Transverse colon (tissue), 3 donors: ENCODE results near the gene NBAS.

Experiments
- EP300 ChIP-seq: sonication (generic); formaldehyde crosslinking; IDR thresholded peaks from one replicate; pipeline ENCODE4 v1.6.1; 2017; ENCODE audit warnings: antibody characterized with exemption, low read depth
- POLR2A ChIP-seq: fragments of 450-650 bp; IDR thresholded peaks from one replicate; pipeline ENCODE4 v1.6.1; 2016; ENCODE audit warnings: antibody characterized with exemption, mild to moderate bottlenecking, moderate library complexity
- TF ChIP-seq, protein P1 (sequence below), 5 experiments: fragments of 200-600 bp in 3 of 5; fragments of 450-650 bp in 2 of 5; sonication (generic) in 3 of 5; IDR thresholded peaks; 1 replicate in 2 of 5; 2 replicates in 3 of 5; pipeline ENCODE4 v1.5.1; 2016 to 2017; ENCODE audit warnings: antibody characterized with exemption in 5 of 5, inconsistent platforms in 3 of 5, mild to moderate bottlenecking in 2 of 5, moderate library complexity in 1 of 5

DNA sequence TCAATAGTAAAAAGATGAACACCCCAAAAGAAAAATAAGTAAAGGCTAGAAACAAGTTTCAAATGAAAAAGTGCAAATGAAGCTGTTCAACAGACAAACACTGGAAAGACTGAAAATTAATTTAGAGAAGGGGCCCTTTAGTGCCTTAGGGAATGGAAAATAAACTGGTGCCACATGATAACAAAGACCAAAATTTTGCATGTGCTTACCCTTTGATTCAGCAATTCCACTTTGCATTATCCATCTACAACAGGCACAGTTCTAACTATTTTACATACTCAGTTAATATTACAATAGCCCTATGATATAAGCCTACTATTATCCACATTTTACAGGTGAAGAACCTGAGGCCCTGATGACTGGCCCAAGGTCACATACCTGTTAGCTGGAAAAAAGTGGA lies 183.9 kb downstream of the NBAS start:
- TF ChIP-seq POLR2A (no peak), EP300 (no peak)
- TF ChIP-seq, protein P1, sequence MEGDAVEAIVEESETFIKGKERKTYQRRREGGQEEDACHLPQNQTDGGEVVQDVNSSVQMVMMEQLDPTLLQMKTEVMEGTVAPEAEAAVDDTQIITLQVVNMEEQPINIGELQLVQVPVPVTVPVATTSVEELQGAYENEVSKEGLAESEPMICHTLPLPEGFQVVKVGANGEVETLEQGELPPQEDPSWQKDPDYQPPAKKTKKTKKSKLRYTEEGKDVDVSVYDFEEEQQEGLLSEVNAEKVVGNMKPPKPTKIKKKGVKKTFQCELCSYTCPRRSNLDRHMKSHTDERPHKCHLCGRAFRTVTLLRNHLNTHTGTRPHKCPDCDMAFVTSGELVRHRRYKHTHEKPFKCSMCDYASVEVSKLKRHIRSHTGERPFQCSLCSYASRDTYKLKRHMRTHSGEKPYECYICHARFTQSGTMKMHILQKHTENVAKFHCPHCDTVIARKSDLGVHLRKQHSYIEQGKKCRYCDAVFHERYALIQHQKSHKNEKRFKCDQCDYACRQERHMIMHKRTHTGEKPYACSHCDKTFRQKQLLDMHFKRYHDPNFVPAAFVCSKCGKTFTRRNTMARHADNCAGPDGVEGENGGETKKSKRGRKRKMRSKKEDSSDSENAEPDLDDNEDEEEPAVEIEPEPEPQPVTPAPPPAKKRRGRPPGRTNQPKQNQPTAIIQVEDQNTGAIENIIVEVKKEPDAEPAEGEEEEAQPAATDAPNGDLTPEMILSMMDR (IDR thresholded peaks at IDR 0.05), result no peak
